Colonic mucosa (tissue), 4 donors: Measurements from ENCODE around the gene PAM16. TPM values are rescaled to one million over a fixed set of nuclear protein-coding genes. Genes with fewer than 3 reads are reported as not detected.

Experiments
- DNase-seq: peaks from one replicate; pipeline ENCODE4 v3.0.0-alpha.2; 2020
- H3K27ac ChIP-seq: fragments of 200-600 bp; one replicate; pipeline ENCODE4 v1.8.0; 2021
- H3K27me3 ChIP-seq: fragments of 200-600 bp; one replicate; pipeline ENCODE4 v1.8.0; 2021
- H3K36me3 ChIP-seq: fragments of 200-600 bp; one replicate; pipeline ENCODE4 v1.8.0; 2021
- H3K4me1 ChIP-seq: fragments of 200-600 bp; one replicate; pipeline ENCODE4 v1.8.0; 2021; ENCODE audit warnings: mild to moderate bottlenecking
- H3K4me3 ChIP-seq: fragments of 200-600 bp; one replicate; pipeline ENCODE4 v1.8.0; 2021
- H3K9ac ChIP-seq, 2 donors: one replicate each; pipeline ENCODE4 v1.7.0; 2013; ENCODE audit warnings: control low read depth in 2 of 2, low read depth in 2 of 2, low read length in 2 of 2
- H3K9me3 ChIP-seq: fragments of 200-600 bp; one replicate; pipeline ENCODE4 v1.8.0; 2021
- CTCF ChIP-seq: fragments of 200-600 bp; IDR thresholded peaks from one replicate; pipeline ENCODE4 v1.8.0; 2022; ENCODE audit warnings: antibody characterized with exemption, mild to moderate bottlenecking
- intact Hi-C: fragments of 100-400 bp; cut with DNase I; formaldehyde crosslinking; loops from one replicate; pipeline ENCODE4 v1.14.1; 2022
- total RNA-seq, 2 donors: library from RNA; stranded (reverse); fragmentation: NEBNext Ultra II Directional in 1 of 2; extraction: Animal tissue kit (Norgen Biotek cat#: 25700) in 1 of 2; gene quantifications; one replicate each; pipeline ENCODE4 v1.2.1, GENCODE V29; 2021
- donor health status: healthy.
- donor health status: DM: no; HTN: no; CAD: no.
- donor health status: DM: no; HTN: no; CAD: no.

The PAM16 gene
- total RNA-seq, 2 donors from 2014 or later, result 28.2 to 43.6 TPM

GRCh38 chr16:4373356-4373908, 22.3 kb upstream of the PAM16 start:
- H3K4me1 ChIP-seq, result peaks cover 3% of the 10 kb centered on the region
- H3K9ac ChIP-seq, result peak overlapping the region; percentile 14 to 56
- no peak for DNase-seq
- peak overlapping the region; percentile 45 for H3K27ac ChIP-seq
- H3K36me3 ChIP-seq, result no peaks in the 10 kb centered on the region
- intact Hi-C loops, result no loop called here
- peak overlapping the region; percentile 52 for H3K4me3 ChIP-seq
- no peaks in the 10 kb centered on the region for H3K9me3 ChIP-seq
- no peaks in the 10 kb centered on the region for H3K27me3 ChIP-seq
- TF ChIP-seq CTCF, result no peak

GRCh38 chr16:4372578-4373355, 21.6 kb upstream of the PAM16 start:
- H3K4me1 ChIP-seq, result peaks cover 3% of the 10 kb centered on the region
- H3K9ac ChIP-seq, result peak overlapping the region; percentile 73 to 74
- H3K27ac ChIP-seq, result peak overlapping the region; percentile 45
- H3K4me3 ChIP-seq, result peak overlapping the region; percentile 52
- H3K9me3 ChIP-seq, result no peaks in the 10 kb centered on the region
- no peaks in the 10 kb centered on the region for H3K36me3 ChIP-seq
- no peaks in the 10 kb centered on the region for H3K27me3 ChIP-seq
- peak; percentile 41 for DNase-seq
- intact Hi-C loops, result no loop called here
- no peak for TF ChIP-seq CTCF

- intact Hi-C loops, result no loop called here
- TF ChIP-seq CTCF, result no peak
- Histone ChIP-seq H3K27me3 (no peaks in the 10 kb centered on the region), H3K36me3 (no peaks in the 10 kb centered on the region), H3K9me3 (no peaks in the 10 kb centered on the region), H3K9ac (peak overlapping the region; percentile 73 to 74), H3K27ac (peak overlapping the region; percentile 45), H3K4me3 (peak overlapping the region; percentile 52), H3K4me1 (peaks cover 3% of the 10 kb centered on the region)
- DNase-seq, result no peak
Observed at GRCh38 chr16:4372001-4372577, 21.0 kb upstream of the PAM16 start.

- peaks cover 3% of the 10 kb centered on the region for H3K4me1 ChIP-seq
- H3K27me3 ChIP-seq, result no peaks in the 10 kb centered on the region
- H3K4me3 ChIP-seq, result peak within 1 kb of the TSS; percentile 52
- H3K9me3 ChIP-seq, result no peaks in the 10 kb centered on the region
- peak within 1 kb of the TSS; percentile 45 for H3K27ac ChIP-seq
- H3K9ac ChIP-seq, result peak within 1 kb of the TSS; percentile 73 to 74
- no peak for TF ChIP-seq CTCF
- H3K36me3 ChIP-seq, result no peaks in the 10 kb centered on the region
- intact Hi-C loops, result no loop called here
- DNase-seq, result peak; percentile 79
Observed at GRCh38 chr16:4371357-4372000, 20.4 kb upstream of the PAM16 start, which contains the start of gene VASN. Gene VASN (plus strand): TSS chr16:4371848. CDS start chr16:4380878, 9,030 bp downstream.

- peak overlapping the region; percentile 45 for H3K27ac ChIP-seq
- intact Hi-C loops, result no loop called here
- peak; percentile 66 for DNase-seq
- H3K9ac ChIP-seq, result peak overlapping the region in 1 of 2 donors; percentile 21
- H3K4me3 ChIP-seq, result no peak overlapping the region
- no peaks in the 10 kb centered on the region for H3K36me3 ChIP-seq
- H3K4me1 ChIP-seq, result peaks cover 3% of the 10 kb centered on the region
- no peak for TF ChIP-seq CTCF
- no peaks in the 10 kb centered on the region for H3K9me3 ChIP-seq
- no peaks in the 10 kb centered on the region for H3K27me3 ChIP-seq
Observed at GRCh38 chr16:4370570-4371356, 19.6 kb upstream of the PAM16 start.
